Smooth muscle cell (in vitro differentiated cells): ENCODE measurements around the gene TENM3. TPM values are rescaled to one million over a fixed set of nuclear protein-coding genes. Genes with fewer than 3 reads are reported as not detected.

Source experiments
- DNase-seq: peaks from one replicate; lab custom pipeline; 2025; ENCODE audit not compliant: unreplicated experiment; lab: John Stamatoyannopoulos, UW
- H2AFZ ChIP-seq: fragments of 200-600 bp; sonication (generic); 2 replicates; pipeline ENCODE4 v1.6.0; 2016; ENCODE audit warnings: antibody characterized with exemption, low read depth, mild to moderate bottlenecking
- H3F3A ChIP-seq: fragments of 200-600 bp; sonication (generic); 2 replicates; pipeline ENCODE4 v1.6.0; 2017; ENCODE audit warnings: antibody characterized with exemption, low read depth
- H3K27ac ChIP-seq: fragments of 200-600 bp; sonication (generic); 2 replicates; pipeline ENCODE4 v1.5.1; 2016; ENCODE audit warnings: low read depth, mild to moderate bottlenecking
- H3K27me3 ChIP-seq: fragments of 200-600 bp; sonication (generic); 2 replicates; pipeline ENCODE4 v1.6.1; 2016; ENCODE audit warnings: low read depth, mild to moderate bottlenecking
- H3K36me3 ChIP-seq: fragments of 200-600 bp; sonication (generic); 2 replicates; pipeline ENCODE4 v1.5.1; 2016; ENCODE audit warnings: low read depth
- H3K4me1 ChIP-seq: fragments of 200-600 bp; sonication (generic); 2 replicates; pipeline ENCODE4 v1.5.1; 2016; ENCODE audit warnings: low read depth
- H3K4me2 ChIP-seq: fragments of 200-600 bp; sonication (generic); 2 replicates; pipeline ENCODE4 v1.6.0; 2016; ENCODE audit warnings: mild to moderate bottlenecking
- H3K4me3 ChIP-seq: fragments of 200-600 bp; sonication (generic); 2 replicates; pipeline ENCODE4 v1.5.1; 2016; ENCODE audit warnings: mild to moderate bottlenecking
- H3K79me2 ChIP-seq: fragments of 200-600 bp; sonication (generic); 2 replicates; pipeline ENCODE4 v1.6.0; 2016; ENCODE audit warnings: low read depth, mild to moderate bottlenecking
- H3K9ac ChIP-seq: fragments of 200-600 bp; sonication (generic); 2 replicates; pipeline ENCODE4 v1.6.0; 2016; ENCODE audit warnings: low read depth
- H3K9me3 ChIP-seq: fragments of 200-600 bp; sonication (generic); replicated peaks from 2 replicates; pipeline ENCODE4 v1.5.1; 2016; ENCODE audit warnings: low read depth
- H4K20me1 ChIP-seq: fragments of 200-600 bp; sonication (generic); 2 replicates; pipeline ENCODE4 v1.6.0; 2016; ENCODE audit warnings: low read depth
- WGBS: methylation state at CpG from one replicate; pipeline ENCODE4 v1.1.7; 2016; ENCODE audit warnings: low lambda C conversion rate; 5-methylcytosine and 5-hydroxymethylcytosine counted together
- polyA plus RNA-seq: library from polyadenylated mRNA; unstranded; fragments of >200 nt; fragmentation: Nextera tagmentation; extraction: Ambion mirVana; gene quantifications from 2 replicates; pipeline ENCODE4 v1.2.1, GENCODE V29; 2016
- total RNA-seq: library from RNA; depleted of rRNA; stranded (reverse); fragments of >200 nt; gene quantifications from 2 replicates; pipeline ENCODE4 v1.2.3, GENCODE V29; 2014
- TF ChIP-seq, protein P1 (sequence below): fragments of 200-600 bp; sonication (generic); IDR thresholded peaks from 2 replicates; pipeline ENCODE4 v1.5.1; 2017; ENCODE audit warnings: borderline replicate concordance, mild to moderate bottlenecking, antibody characterized with exemption; ENCODE audit not compliant: insufficient read depth, poor library complexity, severe bottlenecking

The TENM3 gene
- total and polyA plus RNA-seq, 2 experiments from 2014 or later: 46.9 to 295 TPM

GRCh38 chr4:182271731-182272130 is 28.5 kb downstream of the TENM3 start:
- TF ChIP-seq, protein P1, sequence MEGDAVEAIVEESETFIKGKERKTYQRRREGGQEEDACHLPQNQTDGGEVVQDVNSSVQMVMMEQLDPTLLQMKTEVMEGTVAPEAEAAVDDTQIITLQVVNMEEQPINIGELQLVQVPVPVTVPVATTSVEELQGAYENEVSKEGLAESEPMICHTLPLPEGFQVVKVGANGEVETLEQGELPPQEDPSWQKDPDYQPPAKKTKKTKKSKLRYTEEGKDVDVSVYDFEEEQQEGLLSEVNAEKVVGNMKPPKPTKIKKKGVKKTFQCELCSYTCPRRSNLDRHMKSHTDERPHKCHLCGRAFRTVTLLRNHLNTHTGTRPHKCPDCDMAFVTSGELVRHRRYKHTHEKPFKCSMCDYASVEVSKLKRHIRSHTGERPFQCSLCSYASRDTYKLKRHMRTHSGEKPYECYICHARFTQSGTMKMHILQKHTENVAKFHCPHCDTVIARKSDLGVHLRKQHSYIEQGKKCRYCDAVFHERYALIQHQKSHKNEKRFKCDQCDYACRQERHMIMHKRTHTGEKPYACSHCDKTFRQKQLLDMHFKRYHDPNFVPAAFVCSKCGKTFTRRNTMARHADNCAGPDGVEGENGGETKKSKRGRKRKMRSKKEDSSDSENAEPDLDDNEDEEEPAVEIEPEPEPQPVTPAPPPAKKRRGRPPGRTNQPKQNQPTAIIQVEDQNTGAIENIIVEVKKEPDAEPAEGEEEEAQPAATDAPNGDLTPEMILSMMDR: no peak
- DNase-seq: no peak
- H3K27ac ChIP-seq: no peak overlapping the region
- H3K4me1 ChIP-seq: peaks cover 27% of the 10 kb centered on the region
- H3K79me2 ChIP-seq: peaks cover 67% of the 10 kb centered on the region
- peaks cover 7% of the 10 kb centered on the region for H4K20me1 ChIP-seq
- H3K9ac ChIP-seq: no peak overlapping the region
- H3F3A ChIP-seq: no peaks in the 10 kb centered on the region
- H3K4me3 ChIP-seq: no peak overlapping the region
- peaks cover 4% of the 10 kb centered on the region for H3K36me3 ChIP-seq
- 98% methylated on average over 10 of the region's 10 CpGs for WGBS
- H3K9me3 ChIP-seq: no peaks in the 10 kb centered on the region
- no peaks in the 10 kb centered on the region for H3K27me3 ChIP-seq
- H3K4me2 ChIP-seq: no peak overlapping the region
- no peak overlapping the region for H2AFZ ChIP-seq

DNA sequence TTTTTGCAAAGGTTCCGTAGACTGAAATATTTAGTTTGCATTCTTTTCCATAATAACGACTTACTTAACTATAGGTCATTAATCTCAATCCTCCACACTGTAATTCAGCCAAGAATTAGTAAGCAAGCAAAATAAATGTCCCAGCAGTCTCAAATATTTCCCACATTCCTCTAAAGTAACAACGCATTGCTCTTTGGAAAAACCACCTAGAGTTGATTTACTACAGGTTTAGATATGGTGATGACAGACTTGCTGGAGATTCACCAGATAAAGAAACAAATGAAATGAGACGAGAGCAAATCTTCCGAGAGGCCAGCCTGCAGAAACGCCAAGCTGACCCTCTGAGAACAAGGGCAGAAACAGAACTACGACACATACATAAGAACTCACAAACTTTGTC is 28.9 kb downstream of the TENM3 start:
- Histone ChIP-seq H3K4me3 (no peak overlapping the region), H3K4me2 (no peak overlapping the region), H2AFZ (no peak overlapping the region), H3K79me2 (peaks cover 69% of the 10 kb centered on the region), H3F3A (no peaks in the 10 kb centered on the region), H3K27ac (no peak overlapping the region), H3K4me1 (peaks cover 27% of the 10 kb centered on the region), H3K27me3 (no peaks in the 10 kb centered on the region), H3K9ac (no peak overlapping the region), H3K9me3 (no peaks in the 10 kb centered on the region), H4K20me1 (peaks cover 7% of the 10 kb centered on the region), H3K36me3 (peaks cover 4% of the 10 kb centered on the region)
- no peak for DNase-seq
- TF ChIP-seq, protein P1: no peak
- WGBS: 91% methylated on average over 7 of the region's 7 CpGs

GRCh38 chr4:182273191-182273935 is 30.2 kb downstream of the TENM3 start:
- Histone ChIP-seq H3K9ac (no peak overlapping the region), H3K27me3 (no peaks in the 10 kb centered on the region), H3K4me1 (peaks cover 27% of the 10 kb centered on the region), H3K9me3 (no peaks in the 10 kb centered on the region), H3K4me3 (no peak overlapping the region), H3F3A (no peaks in the 10 kb centered on the region), H3K4me2 (no peak overlapping the region), H4K20me1 (peaks cover 7% of the 10 kb centered on the region), H3K79me2 (peaks cover 71% of the 10 kb centered on the region), H3K27ac (no peak overlapping the region), H3K36me3 (peaks cover 4% of the 10 kb centered on the region), H2AFZ (no peak overlapping the region)
- no peak for DNase-seq
- WGBS: 94% methylated on average over 11 of the region's 11 CpGs
- TF ChIP-seq, protein P1: no peak
